Lower leg skin (tissue), 3 donors: Measurements from ENCODE around the gene PPM1E.

ENCODE experiments used
- POLR2A ChIP-seq, 2 donors: fragments of 450-650 bp; IDR thresholded peaks; one replicate each; pipeline ENCODE4 v1.6.1; 2016 to 2017; ENCODE audit warnings: antibody characterized with exemption in 2 of 2, mild to moderate bottlenecking in 1 of 2, moderate library complexity in 1 of 2
- TF ChIP-seq, protein P1 (sequence below), 3 donors: fragments of 450-650 bp; IDR thresholded peaks; one replicate each; pipeline ENCODE4 v1.5.1; 2016; ENCODE audit warnings: antibody characterized with exemption in 3 of 3, mild to moderate bottlenecking in 3 of 3, moderate library complexity in 2 of 3

DNA sequence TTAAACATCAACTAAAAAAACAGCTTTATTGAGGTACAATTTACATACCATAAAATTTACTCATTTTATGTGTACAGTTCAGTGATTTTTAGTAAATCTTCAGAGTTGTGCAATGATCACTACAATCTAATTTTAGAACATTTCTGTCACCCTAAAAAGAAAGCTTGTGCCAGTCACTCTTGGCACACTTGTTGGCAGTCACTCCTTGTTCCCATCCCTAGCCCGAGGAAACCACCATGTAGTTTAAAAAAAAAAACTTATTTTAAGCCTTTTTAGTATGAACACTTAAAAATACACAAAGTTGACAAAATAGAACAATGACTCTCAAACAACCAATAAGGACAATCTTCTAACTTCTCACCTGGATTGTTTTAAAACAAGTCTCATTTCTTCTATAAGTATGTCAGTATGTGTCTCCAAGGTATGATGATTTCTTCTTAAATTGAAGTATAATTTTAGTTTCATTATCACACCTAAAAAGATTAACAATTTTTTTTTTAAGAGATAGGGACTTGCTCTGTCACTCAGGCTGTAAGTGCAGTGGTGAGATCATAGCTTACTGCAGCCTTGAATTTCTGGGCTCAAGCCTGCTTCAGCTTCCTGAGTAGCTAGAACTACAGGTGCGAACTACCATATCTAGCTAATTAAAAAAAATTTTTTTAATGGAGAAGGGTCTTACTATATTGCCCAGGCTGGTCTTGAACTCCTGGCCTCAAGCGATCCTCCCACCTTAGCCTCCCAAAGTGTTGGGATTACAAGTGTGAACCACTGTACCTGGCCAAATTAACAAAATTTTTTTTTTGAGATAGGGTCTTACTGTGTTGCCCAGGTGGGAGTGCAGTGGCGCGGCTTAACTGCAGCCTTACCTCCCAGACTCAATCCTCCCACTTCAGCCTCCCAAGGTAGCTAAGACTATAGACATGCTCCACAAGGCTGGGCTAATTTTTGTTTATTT is 53.2 kb downstream of the PPM1E start:
- TF ChIP-seq, protein P1, sequence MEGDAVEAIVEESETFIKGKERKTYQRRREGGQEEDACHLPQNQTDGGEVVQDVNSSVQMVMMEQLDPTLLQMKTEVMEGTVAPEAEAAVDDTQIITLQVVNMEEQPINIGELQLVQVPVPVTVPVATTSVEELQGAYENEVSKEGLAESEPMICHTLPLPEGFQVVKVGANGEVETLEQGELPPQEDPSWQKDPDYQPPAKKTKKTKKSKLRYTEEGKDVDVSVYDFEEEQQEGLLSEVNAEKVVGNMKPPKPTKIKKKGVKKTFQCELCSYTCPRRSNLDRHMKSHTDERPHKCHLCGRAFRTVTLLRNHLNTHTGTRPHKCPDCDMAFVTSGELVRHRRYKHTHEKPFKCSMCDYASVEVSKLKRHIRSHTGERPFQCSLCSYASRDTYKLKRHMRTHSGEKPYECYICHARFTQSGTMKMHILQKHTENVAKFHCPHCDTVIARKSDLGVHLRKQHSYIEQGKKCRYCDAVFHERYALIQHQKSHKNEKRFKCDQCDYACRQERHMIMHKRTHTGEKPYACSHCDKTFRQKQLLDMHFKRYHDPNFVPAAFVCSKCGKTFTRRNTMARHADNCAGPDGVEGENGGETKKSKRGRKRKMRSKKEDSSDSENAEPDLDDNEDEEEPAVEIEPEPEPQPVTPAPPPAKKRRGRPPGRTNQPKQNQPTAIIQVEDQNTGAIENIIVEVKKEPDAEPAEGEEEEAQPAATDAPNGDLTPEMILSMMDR (IDR thresholded peaks at IDR 0.05) = no peak
- no peak for TF ChIP-seq POLR2A (IDR thresholded peaks at IDR 0.05)
